A172 (cell line): Measurements from ENCODE around the gene FABP6. TPM values are rescaled to one million over a fixed set of nuclear protein-coding genes. Genes with fewer than 3 reads are reported as not detected.

Source experiments
- total RNA-seq: library from RNA; depleted of rRNA; stranded (reverse); fragments of >200 nt; shearing (Covaris generic); gene quantifications from 2 replicates; pipeline ENCODE4 v1.2.3, GENCODE V29; 2014; rRNA removed

The FABP6 gene
- total RNA-seq, 1 experiment from 2014 or later: 0.17 TPM

Other genes with a start within 250 kb of the FABP6 start
- gene TTC1, start 220.4 kb upstream of the FABP6 start, total RNA-seq: 167 and 180 TPM in 2 replicates
- gene PWWP2A, start 110.1 kb upstream of the FABP6 start, total RNA-seq: 17.7 and 21.0 TPM in 2 replicates
- gene CCNJL, start 83.1 kb downstream of the FABP6 start, total RNA-seq: 10.5 and 15.2 TPM in 2 replicates
- gene C1QTNF2, start 141.1 kb downstream of the FABP6 start, total RNA-seq: 1.5 and 1.6 TPM in 2 replicates
- gene FAM200C, start 170.5 kb downstream of the FABP6 start, total RNA-seq: 14.1 and 17.9 TPM in 2 replicates
- gene SLU7, start 189.6 kb downstream of the FABP6 start, total RNA-seq: 58.4 and 62.1 TPM in 2 replicates
- gene PTTG1, start 192.3 kb downstream of the FABP6 start, total RNA-seq: 292 and 382 TPM in 2 replicates